Kidney epithelial cell (primary cell): Measurements from ENCODE around the gene OARD1. TPM values are rescaled to one million over a fixed set of nuclear protein-coding genes. Genes with fewer than 3 reads are reported as not detected.

ENCODE experiments used
- DNase-seq: peaks from one replicate; pipeline ENCODE4 v3.0.0-alpha.2; 2010; ENCODE audit warnings: low read depth
- H3K27me3 ChIP-seq: 2 replicates; pipeline ENCODE4 v1.6.0; 2011; ENCODE audit warnings: low read length; ENCODE audit not compliant: control insufficient read depth, insufficient read depth
- H3K36me3 ChIP-seq: 2 replicates; pipeline ENCODE4 v1.5.1; 2011; ENCODE audit warnings: low read length; ENCODE audit not compliant: control insufficient read depth, insufficient read depth
- H3K4me3 ChIP-seq: 2 replicates; pipeline ENCODE4 v1.5.1; 2011; ENCODE audit warnings: low read depth, mild to moderate bottlenecking, control low read depth, low read length
- total RNA-seq: library from RNA; depleted of rRNA; stranded (reverse); fragments of >200 nt; gene quantifications from 2 replicates; pipeline ENCODE4 v1.2.3, GENCODE V29; 2015
- TF ChIP-seq, protein P1 (sequence below): IDR thresholded peaks from 2 replicates; pipeline ENCODE4 v1.5.1; 2011; ENCODE audit warnings: mild to moderate bottlenecking, moderate library complexity, low read length, control low read depth, inconsistent platforms; ENCODE audit not compliant: insufficient read depth, poor library complexity, severe bottlenecking

Gene OARD1
- total RNA-seq, 1 donor from 2014 or later, result 16.1 TPM

GRCh38 chr6:41036186-41036585 is 36.0 kb downstream of the OARD1 start:
- no peak overlapping the region for H3K4me3 ChIP-seq
- H3K27me3 ChIP-seq, result no peaks in the 10 kb centered on the region
- peak; percentile 45 for DNase-seq
- no peaks in the 10 kb centered on the region for H3K36me3 ChIP-seq
- TF ChIP-seq, protein P1, sequence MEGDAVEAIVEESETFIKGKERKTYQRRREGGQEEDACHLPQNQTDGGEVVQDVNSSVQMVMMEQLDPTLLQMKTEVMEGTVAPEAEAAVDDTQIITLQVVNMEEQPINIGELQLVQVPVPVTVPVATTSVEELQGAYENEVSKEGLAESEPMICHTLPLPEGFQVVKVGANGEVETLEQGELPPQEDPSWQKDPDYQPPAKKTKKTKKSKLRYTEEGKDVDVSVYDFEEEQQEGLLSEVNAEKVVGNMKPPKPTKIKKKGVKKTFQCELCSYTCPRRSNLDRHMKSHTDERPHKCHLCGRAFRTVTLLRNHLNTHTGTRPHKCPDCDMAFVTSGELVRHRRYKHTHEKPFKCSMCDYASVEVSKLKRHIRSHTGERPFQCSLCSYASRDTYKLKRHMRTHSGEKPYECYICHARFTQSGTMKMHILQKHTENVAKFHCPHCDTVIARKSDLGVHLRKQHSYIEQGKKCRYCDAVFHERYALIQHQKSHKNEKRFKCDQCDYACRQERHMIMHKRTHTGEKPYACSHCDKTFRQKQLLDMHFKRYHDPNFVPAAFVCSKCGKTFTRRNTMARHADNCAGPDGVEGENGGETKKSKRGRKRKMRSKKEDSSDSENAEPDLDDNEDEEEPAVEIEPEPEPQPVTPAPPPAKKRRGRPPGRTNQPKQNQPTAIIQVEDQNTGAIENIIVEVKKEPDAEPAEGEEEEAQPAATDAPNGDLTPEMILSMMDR, result no peak

DNA sequence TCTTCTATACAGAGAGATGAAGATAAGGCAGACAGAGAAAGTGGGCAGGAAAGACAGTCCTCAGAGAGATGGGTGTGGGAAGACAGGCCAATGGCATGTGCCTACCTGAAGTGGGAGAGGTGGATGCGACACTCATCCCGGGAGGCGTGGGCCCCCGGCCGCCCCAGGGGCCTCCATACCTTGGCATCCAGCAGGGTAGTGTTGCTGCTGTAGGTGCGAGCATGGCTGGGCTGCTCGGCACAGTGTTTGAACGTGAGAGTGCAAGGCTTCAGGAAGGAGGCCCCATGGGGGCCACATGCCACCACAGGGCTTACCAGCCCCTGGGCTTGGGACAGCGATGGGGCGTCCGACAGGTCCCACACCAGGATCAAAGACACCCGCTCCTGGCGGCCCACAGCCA is 38.4 kb downstream of the OARD1 start:
- no peak for DNase-seq
- no peak overlapping the region for H3K4me3 ChIP-seq
- TF ChIP-seq, protein P1, result no peak
- H3K36me3 ChIP-seq, result no peaks in the 10 kb centered on the region
- H3K27me3 ChIP-seq, result no peaks in the 10 kb centered on the region

DNA sequence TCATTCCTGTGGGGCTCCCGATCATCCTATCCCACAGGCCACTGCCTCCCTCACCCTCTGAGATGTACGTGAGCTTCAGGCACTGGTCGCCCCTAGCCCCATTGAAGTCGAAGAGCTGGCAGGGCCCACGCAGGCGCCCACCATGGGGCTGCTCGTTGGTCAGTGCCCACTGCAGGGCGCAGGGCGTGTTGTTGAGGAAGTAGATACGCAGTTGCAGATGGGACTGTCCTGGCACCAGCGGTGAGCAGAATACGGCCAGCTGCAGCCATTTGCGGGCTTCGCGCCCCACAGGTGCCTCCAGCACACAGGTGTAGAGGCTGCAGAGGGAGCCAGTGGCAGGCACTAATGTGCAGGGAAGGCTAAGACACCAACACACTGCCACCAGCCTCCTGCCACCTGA is 39.3 kb downstream of the OARD1 start:
- TF ChIP-seq, protein P1, result no peak
- no peak for DNase-seq
- no peaks in the 10 kb centered on the region for H3K36me3 ChIP-seq
- H3K4me3 ChIP-seq, result no peak overlapping the region
- no peaks in the 10 kb centered on the region for H3K27me3 ChIP-seq

DNA sequence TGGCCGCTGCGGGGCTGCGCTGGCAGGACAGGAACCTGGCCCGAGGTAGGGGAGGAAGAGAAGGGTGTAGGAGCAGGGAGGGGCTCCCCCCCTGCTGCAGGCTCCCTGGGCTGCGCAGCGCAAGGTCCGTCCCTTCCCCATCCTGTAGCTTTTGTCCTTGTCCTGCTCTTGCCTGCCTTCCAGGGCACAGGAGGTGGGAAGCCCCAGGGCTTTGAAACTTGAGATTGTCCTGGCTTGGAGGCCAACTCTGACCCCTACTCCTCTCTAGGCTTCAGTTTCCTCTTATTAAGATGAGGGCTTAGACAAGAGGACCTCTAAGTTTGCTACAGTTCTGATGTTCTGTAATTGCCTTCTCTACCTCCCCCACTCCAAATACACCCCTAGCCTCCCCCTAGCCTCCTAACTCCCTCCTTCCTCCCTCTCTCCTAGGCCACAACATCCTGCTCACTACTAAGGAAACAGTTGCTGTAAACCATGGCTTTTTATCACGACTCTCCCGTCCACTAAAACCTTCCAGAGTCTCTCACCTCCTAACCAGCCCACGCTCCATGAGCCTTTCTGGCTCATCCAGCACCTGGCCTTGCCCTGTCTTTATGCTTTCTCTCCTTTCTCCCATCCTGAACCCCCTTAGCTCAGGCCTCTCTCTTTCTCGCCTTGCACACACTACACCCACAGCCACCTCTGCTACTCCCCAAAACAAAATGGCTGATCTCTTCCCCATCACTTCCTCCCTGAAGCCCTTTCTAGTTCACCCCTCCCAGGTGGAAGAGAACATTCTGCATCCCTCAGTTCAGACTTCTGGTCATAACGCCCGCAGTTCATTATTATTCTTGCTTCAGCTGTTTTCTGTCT is 43.4 kb downstream of the OARD1 start:
- Histone ChIP-seq H3K36me3 (no peaks in the 10 kb centered on the region), H3K27me3 (no peaks in the 10 kb centered on the region), H3K4me3 (peak overlapping the region; percentile 42)
- TF ChIP-seq, protein P1, result no peak
- no peak for DNase-seq

DNA sequence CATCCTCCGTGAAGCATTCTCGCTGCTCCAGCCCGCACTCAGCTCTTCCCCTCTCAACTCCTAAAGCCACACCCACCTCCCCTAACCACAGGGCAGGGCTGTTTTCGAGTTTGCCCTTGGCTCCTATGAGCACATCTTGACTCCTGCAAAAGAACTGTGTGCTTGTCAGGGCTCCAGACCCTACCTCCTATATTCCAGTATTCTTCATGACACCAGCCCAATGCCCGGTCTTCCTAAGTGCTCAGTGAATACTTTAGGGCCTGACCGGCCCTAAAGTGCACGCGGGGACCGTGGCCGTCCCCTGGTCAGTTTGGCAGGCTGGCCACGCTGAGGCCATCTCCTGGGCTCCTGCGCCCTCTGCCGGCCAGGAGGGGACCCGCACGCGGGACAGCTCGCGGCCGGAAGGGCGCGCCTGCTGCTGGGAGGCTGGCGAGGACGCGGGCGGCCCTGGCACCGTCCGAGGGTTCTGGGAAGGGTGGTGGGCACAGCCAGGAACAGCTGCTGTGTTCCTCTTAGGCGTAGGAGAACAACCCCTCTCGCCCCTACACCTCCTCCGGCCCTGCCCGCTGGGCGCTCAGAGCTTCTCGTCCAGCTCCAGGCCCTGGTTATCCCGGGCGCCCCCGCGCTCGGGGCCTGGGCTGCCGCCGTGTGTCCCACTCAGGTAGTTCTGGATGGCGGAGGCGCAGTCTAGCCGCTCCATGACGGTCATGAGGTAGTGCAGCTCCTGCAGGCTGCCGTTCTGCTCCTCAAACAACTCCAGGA is 44.2 kb downstream of the OARD1 start:
- DNase-seq, result no peak
- TF ChIP-seq, protein P1, result peak; percentile 87
- no peaks in the 10 kb centered on the region for H3K27me3 ChIP-seq
- no peaks in the 10 kb centered on the region for H3K36me3 ChIP-seq
- peak overlapping the region; percentile 42 for H3K4me3 ChIP-seq
